ENCODE measurements around the gene HLA-DQB1. TPM values are rescaled to one million over a fixed set of nuclear protein-coding genes. Genes with fewer than 3 reads are reported as not detected.

The HLA-DQB1 gene
- not detected in 2 replicates for total RNA-seq

GRCh38 chr6:32666420-32667300 is at the start of gene HLA-DQB1:
TSS of gene HLA-DQB1 (minus strand) at chr6:32666657. CDS start at chr6:32666607, 50 bp downstream.

GRCh38 chr6:32637219-32637880 is 29.1 kb downstream of the HLA-DQB1 start, which contains the start of gene HLA-DQA1:
TSS of gene HLA-DQA1 (plus strand) at chr6:32637406. CDS start at chr6:32637459, 53 bp downstream.

Other genes with a start within 250 kb of the HLA-DQB1 start
- not detected in 2 replicates for gene HLA-DRA, start 226.8 kb downstream of the HLA-DQB1 start, total RNA-seq
- gene HLA-DRB5, start 136.4 kb downstream of the HLA-DQB1 start, total RNA-seq, result not detected in 2 replicates
- gene HLA-DRB1, start 76.8 kb downstream of the HLA-DQB1 start, total RNA-seq, result not detected in 2 replicates
- gene HLA-DQA1, start 29.3 kb downstream of the HLA-DQB1 start, total RNA-seq, result not detected in 2 replicates
- gene HLA-DQA2, start 74.7 kb upstream of the HLA-DQB1 start, total RNA-seq, result not detected in 2 replicates
- gene HLA-DQB2, start 96.9 kb upstream of the HLA-DQB1 start, total RNA-seq, result not detected in 2 replicates
- 0.29 and 1.1 TPM in 2 replicates for gene HLA-DOB, start 150.3 kb upstream of the HLA-DQB1 start, total RNA-seq
- 13.8 and 15.6 TPM in 2 replicates for gene TAP2, start 172.1 kb upstream of the HLA-DQB1 start, total RNA-seq
- gene PSMB8, start 177.4 kb upstream of the HLA-DQB1 start, total RNA-seq, result 77.6 and 79.8 TPM in 2 replicates
- 43.8 and 54.9 TPM in 2 replicates for gene TAP1, start 187.0 kb upstream of the HLA-DQB1 start, total RNA-seq
- gene PSMB9, start 187.5 kb upstream of the HLA-DQB1 start, total RNA-seq, result 29.4 and 34.6 TPM in 2 replicates

Measured in myometrial cell (primary cell).